NCI-H82 treated with DMSO at 0.1 percent for 48 hours (cell line): Measurements from ENCODE around the gene ARL17B.
"Not testable (repeated sequence)": the region's sequence is repeated elsewhere in the genome, so short reads cannot be mapped to it uniquely, and the experiment has no call there.

ENCODE experiments used
- DNase-seq: peaks from one replicate; lab custom pipeline; 2025; ENCODE audit not compliant: unreplicated experiment; lab: John Stamatoyannopoulos, UW

ARL17B gene

GRCh38 chr17:46290906-46291546 is 70.5 kb downstream of the ARL17B start:
- not testable (repeated sequence) for DNase-seq

- not testable (repeated sequence) for DNase-seq
Observed at GRCh38 chr17:46287587-46287986, 74.0 kb downstream of the ARL17B start.

- DNase-seq = peak; percentile 60
Observed at GRCh38 chr17:46286764-46287221, 74.8 kb downstream of the ARL17B start.

- DNase-seq = not testable (repeated sequence)
Observed at GRCh38 chr17:46285500-46285899, 76.1 kb downstream of the ARL17B start.

- DNase-seq = not testable (repeated sequence)
Observed at GRCh38 chr17:46284467-46284866, 77.1 kb downstream of the ARL17B start.

GRCh38 chr17:46282635-46283034 is 78.9 kb downstream of the ARL17B start:
- not testable (repeated sequence) for DNase-seq

- DNase-seq = not testable (repeated sequence)
Observed at GRCh38 chr17:46281336-46281735, 80.2 kb downstream of the ARL17B start.

- DNase-seq = not testable (repeated sequence)
Observed at GRCh38 chr17:46276728-46277479, 84.7 kb downstream of the ARL17B start.

- no peak for DNase-seq
Observed at GRCh38 chr17:46274238-46274637, 87.3 kb downstream of the ARL17B start.

- DNase-seq = no peak
Observed at GRCh38 chr17:46273541-46274236, 87.9 kb downstream of the ARL17B start.

GRCh38 chr17:46270032-46270431 is 91.5 kb downstream of the ARL17B start:
- DNase-seq = no peak

GRCh38 chr17:46266656-46267544 is 94.7 kb downstream of the ARL17B start:
- peak; percentile 29 for DNase-seq

GRCh38 chr17:46266063-46266655 is 95.4 kb downstream of the ARL17B start:
- DNase-seq = not testable (repeated sequence)

- DNase-seq = no peak
Observed at GRCh38 chr17:46264456-46265198, 96.9 kb downstream of the ARL17B start.

- DNase-seq = no peak
Observed at GRCh38 chr17:46262271-46262670, 99.3 kb downstream of the ARL17B start.

GRCh38 chr17:46259845-46260661 is 101.5 kb downstream of the ARL17B start:
- DNase-seq = not testable (repeated sequence)

- not testable (repeated sequence) for DNase-seq
Observed at GRCh38 chr17:46256369-46256768, 105.2 kb downstream of the ARL17B start.

- not testable (repeated sequence) for DNase-seq
Observed at GRCh38 chr17:46254215-46254614, 107.4 kb downstream of the ARL17B start.

- DNase-seq = peak; percentile 13
Observed at GRCh38 chr17:46253722-46254121, 107.8 kb downstream of the ARL17B start.
